NCI-H2196 treated with DMSO at 0.1 percent for 48 hours (cell line): ENCODE results near the gene PLAAT4.
"Not testable (repeated sequence)": the region's sequence is repeated elsewhere in the genome, so short reads cannot be mapped to it uniquely, and the experiment has no call there.

Experiments
- DNase-seq: peaks from one replicate; lab custom pipeline; 2025; ENCODE audit not compliant: unreplicated experiment; lab: John Stamatoyannopoulos, UW

The PLAAT4 gene

GRCh38 chr11:63537293-63538101 lies 889 bp downstream of the PLAAT4 start:
- peak; percentile 32 for DNase-seq

- not testable (repeated sequence) for DNase-seq
Observed at GRCh38 chr11:63542506-63542905, 5.9 kb downstream of the PLAAT4 start.

GRCh38 chr11:63543711-63544110 lies 7.1 kb downstream of the PLAAT4 start:
- no peak for DNase-seq

- no peak for DNase-seq
Observed at GRCh38 chr11:63547061-63547460, 10.5 kb downstream of the PLAAT4 start.

GRCh38 chr11:63548178-63548577 lies 11.6 kb downstream of the PLAAT4 start:
- DNase-seq = no peak

GRCh38 chr11:63549411-63549810 lies 12.8 kb downstream of the PLAAT4 start:
- no peak for DNase-seq

- not testable (repeated sequence) for DNase-seq
Observed at GRCh38 chr11:63550156-63550700, 13.6 kb downstream of the PLAAT4 start.

- DNase-seq = no peak
Observed at GRCh38 chr11:63551091-63551888, 14.7 kb downstream of the PLAAT4 start.

- DNase-seq = no peak
Observed at GRCh38 chr11:63551889-63552266, 15.3 kb downstream of the PLAAT4 start.

- no peak for DNase-seq
Observed at GRCh38 chr11:63552921-63553320, 16.3 kb downstream of the PLAAT4 start.

- DNase-seq = no peak
Observed at GRCh38 chr11:63553759-63554158, 17.2 kb downstream of the PLAAT4 start.

- no peak for DNase-seq
Observed at GRCh38 chr11:63554877-63555223, 18.2 kb downstream of the PLAAT4 start.

GRCh38 chr11:63556404-63557013 lies 19.9 kb downstream of the PLAAT4 start:
- no peak for DNase-seq

- DNase-seq = no peak
Observed at GRCh38 chr11:63557570-63557969, 21.0 kb downstream of the PLAAT4 start.

- no peak for DNase-seq
Observed at GRCh38 chr11:63558459-63559157, 22.0 kb downstream of the PLAAT4 start.

GRCh38 chr11:63560506-63561180 lies 24.0 kb downstream of the PLAAT4 start:
- no peak for DNase-seq

GRCh38 chr11:63563201-63564055 lies 26.8 kb downstream of the PLAAT4 start, which contains the start of gene PLAAT2:
Gene PLAAT2, minus strand, starts transcription at chr11:63563379. Its CDS starts 55 bp downstream, at chr11:63563324.
- DNase-seq = no peak

GRCh38 chr11:63564056-63564774 lies 27.6 kb downstream of the PLAAT4 start:
- DNase-seq = no peak
